ENCODE data around the gene CLSTN2. TPM values are rescaled to one million over a fixed set of nuclear protein-coding genes. Genes with fewer than 3 reads are reported as not detected.

The CLSTN2 gene
- 16.0 TPM for total RNA-seq

- no peaks in the 10 kb centered on the region for H3K27me3 ChIP-seq
- no peaks in the 10 kb centered on the region for H3K9me3 ChIP-seq
- peak within 1 kb of the TSS; percentile 44 for H3K27ac ChIP-seq
- TF ChIP-seq CTCF (IDR thresholded peaks at IDR 0.05) (no peak), POLR2A (IDR thresholded peaks at IDR 0.05) (peak in 1 of 2 donors; percentile 32)
- intact Hi-C loops (cut with DNase I) = loop anchor here (2.0 kb wide), 1 partner anchor 802 kb away; no protein-coding TSS in a partner anchor
- peak in 1 of 2 donors; percentile 87 for DNase-seq (ENCODE audit: extremely low spot score in 2 of 2)
- peaks cover 12% of the 10 kb centered on the region for H3K4me1 ChIP-seq
- H3K36me3 ChIP-seq = no peaks in the 10 kb centered on the region
- H3K4me3 ChIP-seq = peak within 1 kb of the TSS; percentile 53
Measured at GRCh38 chr3:139935016-139935865, at the start of gene CLSTN2. TSS of gene CLSTN2 (plus strand) at chr3:139935185.

- Histone ChIP-seq H3K4me1 (no peaks in the 10 kb centered on the region), H3K27me3 (no peaks in the 10 kb centered on the region), H3K9me3 (no peaks in the 10 kb centered on the region), H3K4me3 (no peak overlapping the region), H3K36me3 (no peaks in the 10 kb centered on the region), H3K27ac (no peak overlapping the region)
- intact Hi-C loops (cut with DNase I) = no loop called here
- no peak for DNase-seq (ENCODE audit: extremely low spot score in 2 of 2)
- TF ChIP-seq POLR2AphosphoS5 (IDR thresholded peaks at IDR 0.05; ENCODE audit: insufficient read depth in 1 of 2, low read depth in 1 of 2) (no peak), CTCF (IDR thresholded peaks at IDR 0.05) (no peak), POLR2A (IDR thresholded peaks at IDR 0.05) (no peak)
Measured at GRCh38 chr3:139887431-139887830, 47.6 kb upstream of the CLSTN2 start.

- Histone ChIP-seq H3K9me3 (no peaks in the 10 kb centered on the region), H3K36me3 (no peaks in the 10 kb centered on the region), H3K27ac (no peak overlapping the region), H3K4me1 (no peaks in the 10 kb centered on the region), H3K4me3 (no peak overlapping the region), H3K27me3 (no peaks in the 10 kb centered on the region)
- intact Hi-C loops (cut with DNase I) = no loop called here
- no peak for DNase-seq (ENCODE audit: extremely low spot score in 2 of 2)
- TF ChIP-seq POLR2A (IDR thresholded peaks at IDR 0.05) = no peak
- TF ChIP-seq POLR2AphosphoS5 (IDR thresholded peaks at IDR 0.05; ENCODE audit: insufficient read depth in 1 of 2, low read depth in 1 of 2) = no peak
- no peak for TF ChIP-seq CTCF (IDR thresholded peaks at IDR 0.05)
Measured at GRCh38 chr3:139888561-139889140, 46.3 kb upstream of the CLSTN2 start.

GRCh38 chr3:139893267-139893962 lies 41.6 kb upstream of the CLSTN2 start:
- Histone ChIP-seq H3K4me1 (no peaks in the 10 kb centered on the region), H3K4me3 (no peak overlapping the region), H3K9me3 (no peaks in the 10 kb centered on the region), H3K27me3 (no peaks in the 10 kb centered on the region), H3K27ac (no peak overlapping the region), H3K36me3 (no peaks in the 10 kb centered on the region)
- no peak for TF ChIP-seq POLR2A (IDR thresholded peaks at IDR 0.05)
- no peak for TF ChIP-seq POLR2AphosphoS5 (IDR thresholded peaks at IDR 0.05; ENCODE audit: insufficient read depth in 1 of 2, low read depth in 1 of 2)
- TF ChIP-seq CTCF (IDR thresholded peaks at IDR 0.05) = no peak
- intact Hi-C loops (cut with DNase I) = no loop called here
- no peak for DNase-seq (ENCODE audit: extremely low spot score in 2 of 2)

Data from vagina (tissue), 2 donors.